ENCODE measurements around the gene SP4.

SP4 gene

DNA sequence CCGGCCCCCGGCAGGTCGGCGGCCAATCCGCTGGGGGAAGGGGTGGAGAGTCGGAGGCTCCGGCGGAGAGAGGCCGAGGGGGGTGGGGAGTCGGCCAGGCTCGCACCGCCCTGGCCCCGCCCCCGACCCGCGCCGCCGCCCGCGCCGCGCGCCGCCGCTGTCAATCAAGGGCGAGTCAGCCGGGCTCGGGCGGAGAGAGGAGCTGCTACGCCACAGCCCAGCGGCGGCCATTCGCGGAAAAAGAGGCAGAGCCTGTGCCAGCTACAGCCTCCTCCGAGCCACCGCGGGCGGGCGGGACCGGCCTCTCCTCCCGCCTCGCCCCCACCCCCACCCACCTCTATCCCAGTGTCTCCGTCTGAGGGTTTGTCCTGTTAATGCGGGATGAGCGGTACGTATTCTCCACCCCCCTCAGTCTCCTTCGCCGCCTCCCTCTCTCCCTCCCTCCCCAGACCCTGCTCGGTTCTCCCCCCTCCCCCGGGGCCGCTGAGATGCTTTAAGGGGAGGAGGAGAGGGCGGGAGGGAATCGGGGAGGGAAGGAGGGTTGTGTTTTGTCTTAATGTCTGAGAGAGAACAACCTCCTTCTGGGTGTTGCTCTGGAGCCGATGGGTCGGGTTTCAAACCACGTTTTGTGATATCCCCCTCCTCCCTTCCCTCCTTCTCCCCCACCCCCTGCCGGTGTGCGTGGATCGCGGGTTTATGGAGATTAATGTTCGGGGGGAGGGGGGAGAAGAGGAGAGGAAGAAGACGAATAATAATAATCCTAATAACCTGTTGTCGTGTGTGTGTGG is at the start of gene SP4:
Gene SP4, plus strand, starts transcription at position 213 of the 788 bp plus-strand sequence. Its CDS starts 169 bp downstream, at position 382.
- DNase-seq, result peak; percentile 96

- DNase-seq, result no peak
Observed at GRCh38 chr7:21383227-21384220, 44.4 kb upstream of the SP4 start.

DNA sequence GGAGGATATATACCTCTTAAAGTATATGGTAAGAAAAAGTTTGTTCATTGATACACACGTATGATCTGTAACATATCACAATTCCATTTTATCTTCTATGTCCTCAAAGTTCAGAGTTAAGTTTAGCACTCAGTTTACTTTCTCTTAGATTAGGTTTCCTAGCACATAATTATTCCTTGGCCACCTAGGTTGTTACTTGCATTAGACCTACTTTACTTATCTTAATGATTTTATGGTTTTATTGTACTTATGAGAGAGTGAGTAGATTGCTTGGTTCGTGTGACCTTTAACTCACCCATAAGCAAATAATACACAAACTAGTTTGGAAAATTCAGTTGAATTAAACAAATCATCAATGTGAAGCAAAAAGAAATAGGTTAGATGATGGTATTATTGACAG is 33.9 kb upstream of the SP4 start:
- DNase-seq, result no peak

DNA sequence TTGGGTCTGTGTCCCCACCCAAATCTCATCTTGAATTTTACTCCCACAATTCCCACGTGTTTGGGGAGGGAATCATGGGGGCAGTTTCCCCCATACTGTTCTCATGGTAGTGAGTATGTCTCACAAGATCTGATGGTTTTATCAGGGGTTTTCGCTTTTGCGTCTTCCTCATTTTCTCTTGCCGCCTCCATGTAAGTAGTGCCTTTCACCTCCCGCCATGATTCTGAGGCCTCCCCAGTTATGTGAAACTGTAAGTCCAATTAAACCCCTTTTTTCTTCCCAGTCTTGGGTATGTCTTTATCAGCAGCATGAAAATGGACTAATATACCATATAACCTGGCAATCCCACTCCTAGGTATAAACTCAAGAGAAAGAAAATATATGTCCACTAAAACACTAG is 25.9 kb upstream of the SP4 start:
- DNase-seq, result no peak

- no peak for DNase-seq
Observed at GRCh38 chr7:21407796-21408480, 19.9 kb upstream of the SP4 start.

GRCh38 chr7:21408481-21408820 is 19.4 kb upstream of the SP4 start:
- DNase-seq, result no peak

GRCh38 chr7:21412410-21412851 is 15.5 kb upstream of the SP4 start:
- DNase-seq, result no peak

GRCh38 chr7:21412957-21413356 is 14.9 kb upstream of the SP4 start:
- DNase-seq, result no peak

DNA sequence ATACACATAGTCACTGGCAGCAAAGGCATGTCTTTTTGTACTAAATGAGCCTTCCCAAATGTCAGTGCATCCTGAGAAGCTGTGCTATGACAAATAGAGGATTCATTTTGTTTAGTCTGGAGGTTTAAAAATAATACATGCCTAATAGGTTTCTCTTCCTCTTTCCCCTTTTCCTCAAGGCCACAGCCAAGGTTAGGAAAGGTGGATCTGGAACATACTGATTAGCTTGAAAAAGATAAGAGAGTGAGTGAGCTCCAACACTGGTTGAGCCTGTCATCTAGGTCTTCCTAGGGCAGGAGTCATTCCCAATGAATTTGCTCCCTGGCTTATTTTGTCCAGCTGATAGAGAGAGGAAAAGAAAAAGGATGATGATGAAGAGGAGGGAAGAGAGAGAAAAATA is 14.4 kb upstream of the SP4 start:
- DNase-seq, result no peak

DNA sequence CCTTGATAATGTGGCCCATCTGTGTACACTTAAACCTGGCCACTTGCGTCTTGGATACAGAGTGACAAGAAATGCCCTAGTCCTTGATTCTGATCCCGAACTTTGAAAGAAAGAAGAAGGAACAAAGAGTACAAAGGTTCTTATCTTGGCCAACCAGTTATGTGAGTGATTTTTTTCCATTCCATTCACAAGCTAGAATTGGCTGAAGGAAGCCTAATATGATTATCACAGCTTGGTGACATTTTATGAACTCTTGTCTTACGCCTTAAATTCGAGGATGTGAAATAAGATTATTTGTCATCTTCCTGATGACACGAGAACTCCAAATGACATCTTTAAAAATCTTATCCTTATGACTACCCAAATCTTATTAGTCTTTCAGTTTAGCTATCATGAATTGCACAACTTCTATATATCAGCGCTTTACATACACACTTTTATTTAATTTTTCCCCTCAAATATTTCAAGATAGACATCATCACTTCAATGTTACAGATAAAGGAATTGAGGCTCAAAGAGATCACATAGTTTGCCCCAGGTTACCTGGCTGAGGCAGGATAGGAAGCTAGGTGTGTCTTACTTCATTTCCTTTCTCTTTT is 13.0 kb upstream of the SP4 start:
- DNase-seq, result no peak

- DNase-seq, result no peak
Observed at GRCh38 chr7:21417647-21418046, 10.2 kb upstream of the SP4 start.

DNA sequence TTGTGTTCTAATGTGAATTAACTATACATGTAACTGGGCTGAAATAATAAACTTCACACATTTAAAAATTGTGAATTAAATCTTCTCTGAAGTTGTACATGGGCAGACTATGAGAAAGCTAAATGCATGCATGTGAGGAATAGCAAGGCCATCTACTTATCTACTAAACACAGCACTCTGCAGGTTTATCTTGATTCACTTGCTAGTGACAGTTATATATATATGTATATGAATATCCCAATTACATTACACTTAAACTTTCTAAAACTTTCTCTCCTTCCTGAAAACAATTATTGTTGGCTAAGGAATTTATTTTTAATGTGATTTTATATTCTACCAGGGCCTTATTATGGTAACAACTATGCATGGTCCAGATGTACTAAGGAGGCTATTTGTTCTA is 5.1 kb upstream of the SP4 start:
- DNase-seq, result no peak

DNA sequence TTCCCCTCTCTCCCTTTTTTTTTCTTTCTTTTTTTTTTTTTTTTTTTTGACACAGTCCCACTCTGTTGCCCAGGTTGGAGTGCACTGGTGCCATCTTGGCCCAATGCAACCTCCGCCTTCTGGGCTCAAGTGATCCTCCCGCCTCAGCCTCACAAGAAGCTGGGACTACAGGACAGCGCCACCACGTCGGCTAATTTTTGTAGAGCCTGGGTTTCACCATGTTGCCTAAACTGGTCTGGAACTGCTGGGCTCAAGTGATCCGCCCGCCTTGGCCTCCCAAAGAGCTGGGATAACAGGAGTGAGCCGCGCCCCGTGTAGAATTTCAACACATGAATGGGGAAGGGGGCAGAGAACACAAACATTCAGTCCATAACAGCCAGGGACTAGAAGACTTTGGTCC is 2.6 kb upstream of the SP4 start:
- DNase-seq, result no peak

DNA sequence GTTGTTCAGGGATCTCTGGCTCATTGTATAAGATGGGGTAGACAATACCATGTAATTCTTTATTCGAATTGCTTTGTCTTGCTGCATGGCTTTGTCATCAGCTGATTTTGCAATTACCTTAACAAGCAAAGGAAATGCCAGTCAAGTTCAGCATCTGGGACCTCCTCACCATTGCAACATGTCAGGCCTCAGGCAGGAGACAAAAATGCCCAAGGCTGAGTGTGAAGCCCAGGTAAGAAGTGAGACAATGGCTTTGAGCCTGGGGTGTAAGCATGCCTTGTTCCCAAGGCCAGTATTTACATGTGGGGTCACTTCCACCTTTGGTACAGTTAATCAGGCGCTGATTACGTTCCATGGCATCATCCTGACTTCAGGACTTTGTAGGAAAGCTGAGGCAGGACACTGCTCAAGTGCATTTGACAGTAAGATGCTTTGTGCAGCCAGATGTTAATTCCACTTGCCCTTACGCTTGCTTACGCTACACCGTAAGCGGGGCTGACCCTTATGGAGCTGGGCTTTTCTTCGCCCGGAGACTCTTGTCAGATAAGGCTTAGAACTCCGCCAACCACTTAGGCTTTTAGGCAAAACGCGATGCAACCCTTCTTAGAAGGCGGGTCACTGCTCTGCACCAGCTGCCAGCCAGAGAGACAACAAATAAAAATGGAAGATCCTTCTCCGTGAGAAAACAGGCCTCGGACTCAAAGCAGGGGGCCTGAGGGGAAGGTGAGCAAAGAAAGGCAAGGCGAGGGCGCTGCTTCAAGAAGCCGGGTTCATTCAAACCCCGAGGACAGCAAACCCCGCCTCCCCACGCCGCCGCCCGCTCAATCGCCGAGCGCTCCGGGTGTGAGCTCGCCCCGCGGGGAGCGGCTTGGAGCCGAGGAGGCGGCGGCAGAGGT is 1.3 kb upstream of the SP4 start:
- DNase-seq, result no peak

GRCh38 chr7:21427182-21427870 is 557 bp upstream of the SP4 start:
- DNase-seq, result peak; percentile 100

DNA sequence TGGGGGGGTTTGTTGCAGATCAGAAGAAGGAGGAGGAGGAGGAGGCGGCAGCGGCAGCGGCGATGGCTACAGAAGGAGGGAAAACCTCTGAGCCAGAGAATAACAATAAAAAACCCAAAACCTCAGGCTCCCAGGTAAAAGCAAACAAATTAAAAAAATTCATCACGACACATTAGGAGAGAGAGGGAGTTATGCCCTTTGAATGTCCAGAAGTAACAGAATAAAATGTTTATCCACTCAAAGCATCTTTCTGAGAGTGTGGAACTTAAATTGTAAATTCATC is 717 bp downstream of the SP4 start:
- DNase-seq, result no peak

- DNase-seq, result no peak
Observed at GRCh38 chr7:21429021-21429420, 1.1 kb downstream of the SP4 start.

DNA sequence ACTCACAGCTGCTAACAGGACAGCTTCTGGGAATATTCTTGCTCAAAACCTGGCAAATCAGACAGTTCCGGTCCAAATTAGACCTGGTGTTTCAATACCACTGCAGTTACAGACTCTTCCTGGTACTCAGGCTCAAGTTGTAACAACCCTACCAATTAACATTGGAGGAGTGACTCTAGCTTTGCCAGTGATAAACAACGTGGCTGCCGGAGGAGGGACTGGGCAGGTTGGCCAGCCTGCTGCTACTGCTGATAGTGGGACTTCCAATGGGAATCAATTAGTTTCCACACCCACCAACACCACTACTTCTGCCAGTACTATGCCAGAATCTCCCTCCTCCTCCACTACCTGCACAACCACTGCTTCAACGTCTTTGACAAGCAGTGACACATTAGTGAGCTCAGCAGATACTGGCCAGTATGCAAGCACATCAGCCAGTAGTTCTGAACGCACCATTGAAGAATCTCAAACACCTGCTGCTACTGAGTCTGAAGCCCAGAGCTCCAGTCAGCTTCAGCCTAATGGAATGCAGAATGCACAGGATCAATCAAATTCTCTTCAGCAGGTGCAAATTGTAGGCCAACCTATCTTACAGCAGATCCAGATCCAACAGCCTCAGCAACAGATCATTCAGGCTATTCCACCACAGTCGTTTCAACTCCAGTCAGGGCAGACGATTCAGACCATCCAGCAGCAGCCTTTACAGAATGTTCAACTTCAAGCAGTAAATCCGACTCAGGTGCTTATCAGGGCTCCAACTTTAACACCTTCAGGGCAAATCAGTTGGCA is 2.1 kb downstream of the SP4 start:
- DNase-seq, result no peak

GRCh38 chr7:21430575-21430954 is 2.7 kb downstream of the SP4 start:
- DNase-seq, result no peak

DNA sequence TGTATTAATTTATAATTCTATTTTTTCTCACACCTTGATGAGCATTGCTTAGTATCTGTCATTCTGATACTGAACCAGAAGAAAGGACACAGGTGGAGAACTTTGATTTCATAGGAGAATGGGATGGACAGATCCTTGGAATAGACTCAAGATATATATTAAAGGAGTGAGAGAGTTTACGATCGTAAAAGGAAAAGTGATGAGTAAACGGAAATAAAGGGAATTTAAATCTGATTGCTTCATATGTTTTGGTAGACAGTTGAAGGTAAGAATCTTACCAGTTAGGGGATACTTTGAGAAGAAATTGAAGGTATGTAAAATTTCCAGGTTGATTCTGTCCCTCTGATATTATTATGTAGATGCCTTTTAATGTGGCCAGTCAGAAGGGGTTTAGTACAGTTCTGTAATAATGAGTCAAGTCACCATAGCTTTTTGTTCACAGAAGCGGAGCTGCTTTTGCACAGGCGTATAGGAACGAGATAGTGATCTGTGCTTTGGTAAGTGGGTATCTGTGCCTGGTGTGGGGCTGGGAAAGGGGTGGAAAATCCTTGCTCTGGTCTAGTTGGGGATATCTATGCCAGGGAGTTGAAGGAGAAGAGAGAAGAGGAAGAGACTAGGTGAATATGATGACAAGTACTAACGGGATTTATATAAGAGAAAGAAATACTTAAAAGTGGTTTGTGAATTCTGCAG is 15.4 kb downstream of the SP4 start:
- DNase-seq, result no peak

All from activated naive CD4-positive, alpha-beta T cell treated with anti-CD3 and anti-CD28 coated beads, Interleukin-2, amount 50 U/mL, for 16 hours (primary cell).